ENCODE results near the gene SDHB. TPM values are rescaled to one million over a fixed set of nuclear protein-coding genes. Genes with fewer than 3 reads are reported as not detected.
A peak's percentile ranks its signal among the peaks of the same experiment; 100 is the strongest.

The SDHB gene
- polyA plus RNA-seq, 1 of the 3 experiments (the other 2 are of a cell fraction): 128 TPM

DNA sequence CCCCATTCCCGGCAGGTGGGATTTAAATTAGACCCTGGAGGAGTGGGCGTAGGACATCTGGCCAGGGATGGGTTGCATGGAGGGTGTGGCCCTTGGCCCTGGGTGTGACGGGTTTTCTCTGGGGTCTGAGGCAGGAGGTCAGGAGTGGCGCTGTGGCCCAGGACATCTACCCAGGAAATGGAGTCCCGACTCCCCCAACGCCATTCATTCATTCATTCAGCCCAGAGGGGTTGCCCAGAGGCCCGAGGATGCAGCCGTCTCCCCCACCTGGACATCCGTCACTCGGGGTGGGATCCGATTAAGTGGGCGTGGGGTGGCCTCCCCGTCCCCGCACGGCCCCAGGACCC is 42.8 kb downstream of the SDHB start (continued):
- TF ChIP-seq CHD2 (IDR thresholded peaks at IDR 0.05; ENCODE audit: low read length, partially characterized antibody) (no peak), RXRA (IDR thresholded peaks at IDR 0.05; ENCODE audit: borderline replicate concordance, low read depth) (no peak)

DNA sequence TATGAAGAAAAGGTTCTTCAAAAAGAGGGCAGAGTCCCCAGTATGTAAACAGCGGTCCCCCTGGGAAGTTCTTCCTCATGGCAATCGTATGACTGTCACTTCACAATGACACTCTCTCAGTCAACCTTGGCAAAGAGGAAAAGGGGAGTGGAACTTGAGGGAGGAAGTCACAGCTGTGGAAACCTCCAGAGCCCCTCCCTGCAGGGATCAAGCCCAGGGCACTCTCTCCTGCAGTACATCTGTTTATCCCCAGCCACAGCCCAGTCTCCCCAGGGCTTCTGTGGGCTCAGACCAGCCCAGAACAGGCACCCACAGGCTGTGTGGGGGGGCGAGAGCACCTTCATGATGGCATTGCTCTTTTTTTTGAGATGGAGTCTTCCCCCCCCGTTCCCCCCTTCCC is 44.1 kb downstream of the SDHB start:
- POLR2A ChIA-PET: interaction anchor here (0.6 to 2.3 kb wide), 2 partner anchors 31 to 40 kb away, joined by 3 to 11 read pairs; no protein-coding TSS in a partner anchor
- Histone ChIP-seq H4K20me1 (ENCODE audit: insufficient read depth) (peaks cover 20% of the 10 kb centered on the region), H3K4me2 (no peak overlapping the region), H3K4me3 (ENCODE audit: low read depth in 2 of 2, low read length in 1 of 2) (no peak overlapping the region), H3K9me2 (no peaks in the 10 kb centered on the region), H3K27me3 (ENCODE audit: insufficient read depth) (no peaks in the 10 kb centered on the region), H3K36me3 (replicated peaks in 1 of 2; ENCODE audit: control insufficient read depth in 1 of 2, insufficient read depth in 2 of 2, low read length in 1 of 2) (peaks cover under 1 to 6% of the 10 kb centered on the region in 2 experiments), H3K79me2 (ENCODE audit: insufficient read depth) (peaks cover 24% of the 10 kb centered on the region), H3K9me3 (no peaks in the 10 kb centered on the region), H3K9ac (no peak overlapping the region), H3F3A (replicated peaks; ENCODE audit: insufficient read depth) (peaks cover 5% of the 10 kb centered on the region), H3K27ac (ENCODE audit: low read depth in 2 of 2, low read length in 1 of 2) (no peak overlapping the region), H2AFZ (ENCODE audit: low read depth) (no peak overlapping the region), H3K4me1 (ENCODE audit: control insufficient read depth in 1 of 2, insufficient read depth in 2 of 2, low read depth in 1 of 2, low read length in 1 of 2) (peaks cover 12 to 22% of the 10 kb centered on the region in 2 experiments; a peak in 2 of 4 replicates)
- peak; percentile 36 for DNase-seq
- 93% methylated on average over 4 of the region's 4 CpGs for WGBS (ENCODE audit: low lambda C conversion rate)
- CTCF ChIA-PET: interaction anchor here (1.0 to 1.7 kb wide), 3 partner anchors 17 to 49 kb away, joined by 3 to 7 read pairs (median 3); partner anchors contain the start of gene MFAP2
- no peak for TF ChIP-seq NRF1 (IDR thresholded peaks at IDR 0.05; ENCODE audit: low read depth, low read length)
- no peak for TF ChIP-seq FOSL2 (IDR thresholded peaks at IDR 0.05; ENCODE audit: borderline replicate concordance, low read depth)
- no peak for TF ChIP-seq FOXM1 (IDR thresholded peaks at IDR 0.05; ENCODE audit: low read depth)
- no peak for TF ChIP-seq ELF1 (IDR thresholded peaks at IDR 0.05)
- TF ChIP-seq RAD21 (IDR thresholded peaks at IDR 0.05; ENCODE audit: low read length): no peak
- no peak for TF ChIP-seq NFIC (IDR thresholded peaks at IDR 0.05; ENCODE audit: borderline replicate concordance)
- TF ChIP-seq FOXJ3 (CRISPR knock-in tag; IDR thresholded peaks at IDR 0.05): no peak
- no peak for TF ChIP-seq TAF1 (IDR thresholded peaks at IDR 0.05; ENCODE audit: borderline replicate concordance, low read depth, low read length)
- TF ChIP-seq TCF12 (IDR thresholded peaks at IDR 0.05): no peak
- TF ChIP-seq JUND (IDR thresholded peaks at IDR 0.05): no peak
- no peak for TF ChIP-seq CTCF (IDR thresholded peaks at IDR 0.05)

- no peak overlapping the region for H3K9ac ChIP-seq
- no peaks in the 10 kb centered on the region for H3K27me3 ChIP-seq (ENCODE audit: insufficient read depth)
- 94% methylated on average over 15 of the region's 15 CpGs for WGBS (ENCODE audit: low lambda C conversion rate)
- no peaks in the 10 kb centered on the region for H3K9me3 ChIP-seq
- H3K36me3 ChIP-seq (replicated peaks in 1 of 2; ENCODE audit: control insufficient read depth in 1 of 2, insufficient read depth in 2 of 2, low read length in 1 of 2): peaks cover 3 to 8% of the 10 kb centered on the region in 2 experiments
- no peak overlapping the region for H3K27ac ChIP-seq (ENCODE audit: low read depth in 2 of 2, low read length in 1 of 2)
- CTCF ChIA-PET: interaction anchor here (1.1 to 2.2 kb wide), 3 partner anchors 21 to 93 kb away, joined by 3 to 9 read pairs (median 3); no protein-coding TSS in a partner anchor
- H3K4me3 ChIP-seq (ENCODE audit: low read depth in 2 of 2, low read length in 1 of 2): no peak overlapping the region
- H3K4me2 ChIP-seq: no peak overlapping the region
- peaks cover 24% of the 10 kb centered on the region for H3K79me2 ChIP-seq (ENCODE audit: insufficient read depth)
- no peak for TF ChIP-seq SIN3A (IDR thresholded peaks at IDR 0.05; ENCODE audit: borderline replicate concordance, low read depth, low read length)
- TF ChIP-seq GATA2 (CRISPR knock-in tag; IDR thresholded peaks at IDR 0.05): no peak
- TF ChIP-seq EZH2phosphoT487 (IDR thresholded peaks at IDR 0.05; ENCODE audit: borderline replicate concordance, low read depth): no peak
- no peak for TF ChIP-seq CHD2 (IDR thresholded peaks at IDR 0.05; ENCODE audit: low read length, partially characterized antibody)
- no peak for TF ChIP-seq CTCF (IDR thresholded peaks at IDR 0.05)
- TF ChIP-seq, protein P1, sequence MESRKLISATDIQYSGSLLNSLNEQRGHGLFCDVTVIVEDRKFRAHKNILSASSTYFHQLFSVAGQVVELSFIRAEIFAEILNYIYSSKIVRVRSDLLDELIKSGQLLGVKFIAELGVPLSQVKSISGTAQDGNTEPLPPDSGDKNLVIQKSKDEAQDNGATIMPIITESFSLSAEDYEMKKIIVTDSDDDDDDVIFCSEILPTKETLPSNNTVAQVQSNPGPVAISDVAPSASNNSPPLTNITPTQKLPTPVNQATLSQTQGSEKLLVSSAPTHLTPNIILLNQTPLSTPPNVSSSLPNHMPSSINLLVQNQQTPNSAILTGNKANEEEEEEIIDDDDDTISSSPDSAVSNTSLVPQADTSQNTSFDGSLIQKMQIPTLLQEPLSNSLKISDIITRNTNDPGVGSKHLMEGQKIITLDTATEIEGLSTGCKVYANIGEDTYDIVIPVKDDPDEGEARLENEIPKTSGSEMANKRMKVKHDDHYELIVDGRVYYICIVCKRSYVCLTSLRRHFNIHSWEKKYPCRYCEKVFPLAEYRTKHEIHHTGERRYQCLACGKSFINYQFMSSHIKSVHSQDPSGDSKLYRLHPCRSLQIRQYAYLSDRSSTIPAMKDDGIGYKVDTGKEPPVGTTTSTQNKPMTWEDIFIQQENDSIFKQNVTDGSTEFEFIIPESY (IDR thresholded peaks at IDR 0.05; ENCODE audit: borderline replicate concordance, low read depth): no peak
- no peak for TF ChIP-seq TCF12 (IDR thresholded peaks at IDR 0.05)
- TF ChIP-seq FOXJ3 (CRISPR knock-in tag; IDR thresholded peaks at IDR 0.05): no peak
- no peak for TF ChIP-seq RFX5 (IDR thresholded peaks at IDR 0.05; ENCODE audit: low read length)
- TF ChIP-seq ELF1 (IDR thresholded peaks at IDR 0.05): no peak
- no peaks in the 10 kb centered on the region for H3K9me2 ChIP-seq
- peaks cover 16% of the 10 kb centered on the region for H3F3A ChIP-seq (replicated peaks; ENCODE audit: insufficient read depth)
- no peak overlapping the region for H2AFZ ChIP-seq (ENCODE audit: low read depth)
- POLR2A ChIA-PET: no interaction called here
- H3K4me1 ChIP-seq (ENCODE audit: control insufficient read depth in 1 of 2, insufficient read depth in 2 of 2, low read depth in 1 of 2, low read length in 1 of 2): peaks cover 15 to 22% of the 10 kb centered on the region in 2 experiments; a peak in 2 of 4 replicates
- peak; percentile 12 for DNase-seq
- peaks cover 31% of the 10 kb centered on the region for H4K20me1 ChIP-seq (ENCODE audit: insufficient read depth)
These were observed 45.5 kb downstream of the SDHB start for GRCh38 chr1:17008208-17008855.
